ENCODE data around the gene ARMC7.
"Not testable (repeated sequence)": the region's sequence is repeated elsewhere in the genome, so short reads cannot be mapped to it uniquely, and the experiment has no call there.

Gene ARMC7

DNA sequence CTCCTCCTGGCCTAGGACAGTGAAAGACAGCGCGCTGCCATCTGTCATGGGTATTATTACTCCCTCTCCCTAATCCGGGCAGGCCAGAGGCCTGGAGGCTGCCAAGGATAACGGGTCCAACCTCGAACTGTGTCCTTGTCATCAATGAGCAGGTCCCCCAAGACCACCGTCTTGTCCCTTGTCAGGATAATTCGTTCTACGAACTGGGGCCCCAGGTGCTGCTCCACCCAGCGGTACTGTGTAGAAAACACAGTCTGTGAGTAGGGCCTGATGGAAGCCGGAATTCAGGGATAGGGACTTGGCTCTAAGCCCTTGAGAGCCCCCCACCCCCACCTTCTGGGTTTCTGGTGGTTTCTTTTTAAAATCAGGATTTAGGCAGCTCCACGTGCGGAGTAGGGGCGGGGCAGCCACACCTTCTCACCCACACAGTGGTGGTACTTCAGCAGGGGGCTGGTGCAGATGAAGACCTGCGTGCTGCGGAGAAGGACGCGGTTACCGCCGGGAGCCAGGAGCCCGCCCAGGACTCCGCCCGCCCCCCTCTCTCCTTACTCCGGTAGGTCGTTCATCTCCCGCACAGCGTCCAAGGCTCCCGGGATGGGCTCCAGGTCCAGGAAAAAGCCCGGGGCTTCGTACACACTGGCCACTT is 21.0 kb downstream of the ARMC7 start:
- H3K4me3 ChIP-seq (ENCODE audit: low read length) = peak overlapping the region; percentile 73
- DNase-seq (ENCODE audit: low read depth) = no peak
- TF ChIP-seq, protein P1, sequence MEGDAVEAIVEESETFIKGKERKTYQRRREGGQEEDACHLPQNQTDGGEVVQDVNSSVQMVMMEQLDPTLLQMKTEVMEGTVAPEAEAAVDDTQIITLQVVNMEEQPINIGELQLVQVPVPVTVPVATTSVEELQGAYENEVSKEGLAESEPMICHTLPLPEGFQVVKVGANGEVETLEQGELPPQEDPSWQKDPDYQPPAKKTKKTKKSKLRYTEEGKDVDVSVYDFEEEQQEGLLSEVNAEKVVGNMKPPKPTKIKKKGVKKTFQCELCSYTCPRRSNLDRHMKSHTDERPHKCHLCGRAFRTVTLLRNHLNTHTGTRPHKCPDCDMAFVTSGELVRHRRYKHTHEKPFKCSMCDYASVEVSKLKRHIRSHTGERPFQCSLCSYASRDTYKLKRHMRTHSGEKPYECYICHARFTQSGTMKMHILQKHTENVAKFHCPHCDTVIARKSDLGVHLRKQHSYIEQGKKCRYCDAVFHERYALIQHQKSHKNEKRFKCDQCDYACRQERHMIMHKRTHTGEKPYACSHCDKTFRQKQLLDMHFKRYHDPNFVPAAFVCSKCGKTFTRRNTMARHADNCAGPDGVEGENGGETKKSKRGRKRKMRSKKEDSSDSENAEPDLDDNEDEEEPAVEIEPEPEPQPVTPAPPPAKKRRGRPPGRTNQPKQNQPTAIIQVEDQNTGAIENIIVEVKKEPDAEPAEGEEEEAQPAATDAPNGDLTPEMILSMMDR (conservative IDR thresholded peaks at IDR 0.05; ENCODE audit: low read depth, low read length) = peak; percentile 73

DNA sequence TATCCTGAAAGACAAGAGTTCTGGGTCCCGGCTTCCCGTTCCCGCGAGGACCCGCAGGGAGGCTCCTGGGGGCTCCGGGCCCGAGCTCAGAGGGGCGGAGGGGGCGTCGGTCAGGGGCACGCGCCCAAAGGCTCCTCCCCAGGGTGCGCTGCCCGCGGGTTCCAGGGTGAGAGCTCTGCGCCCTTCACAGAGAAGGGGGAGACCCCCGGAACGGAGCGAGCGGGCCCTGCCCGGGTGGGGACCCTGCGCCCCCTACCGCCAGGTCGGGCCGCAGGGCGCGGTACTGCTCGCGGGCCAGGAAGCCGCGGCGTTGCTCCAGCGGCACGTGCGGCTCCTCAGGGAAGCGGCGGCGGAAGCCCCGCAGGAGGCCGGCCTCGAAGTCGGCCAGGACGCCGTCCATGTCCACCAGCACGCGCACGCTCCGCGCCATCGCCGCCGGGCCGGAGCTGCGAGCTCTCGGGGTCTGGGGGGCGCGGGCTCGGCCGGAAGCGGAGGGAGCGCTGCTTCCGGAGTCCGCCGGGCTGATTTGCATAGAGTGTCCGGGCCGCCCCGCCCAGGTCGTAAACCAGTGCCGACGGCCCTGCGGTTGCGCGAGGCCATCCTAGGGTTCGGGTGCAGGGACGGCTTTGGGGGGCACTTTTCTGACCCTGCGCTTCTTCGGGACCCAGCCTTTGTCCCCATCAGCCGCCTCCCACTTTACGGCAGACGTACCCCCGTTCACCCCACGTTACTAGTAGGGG is 21.7 kb downstream of the ARMC7 start, which contains the start of gene NT5C:
TSS of gene NT5C (minus strand) at position 465 of the 740 bp plus-strand sequence. CDS start at position 430, 35 bp downstream.
- TF ChIP-seq, protein P1 (conservative IDR thresholded peaks at IDR 0.05; ENCODE audit: low read depth, low read length) = peak; percentile 60
- peak within 1 kb of the TSS; percentile 73 for H3K4me3 ChIP-seq (ENCODE audit: low read length)
- no peak for DNase-seq (ENCODE audit: low read depth)

DNA sequence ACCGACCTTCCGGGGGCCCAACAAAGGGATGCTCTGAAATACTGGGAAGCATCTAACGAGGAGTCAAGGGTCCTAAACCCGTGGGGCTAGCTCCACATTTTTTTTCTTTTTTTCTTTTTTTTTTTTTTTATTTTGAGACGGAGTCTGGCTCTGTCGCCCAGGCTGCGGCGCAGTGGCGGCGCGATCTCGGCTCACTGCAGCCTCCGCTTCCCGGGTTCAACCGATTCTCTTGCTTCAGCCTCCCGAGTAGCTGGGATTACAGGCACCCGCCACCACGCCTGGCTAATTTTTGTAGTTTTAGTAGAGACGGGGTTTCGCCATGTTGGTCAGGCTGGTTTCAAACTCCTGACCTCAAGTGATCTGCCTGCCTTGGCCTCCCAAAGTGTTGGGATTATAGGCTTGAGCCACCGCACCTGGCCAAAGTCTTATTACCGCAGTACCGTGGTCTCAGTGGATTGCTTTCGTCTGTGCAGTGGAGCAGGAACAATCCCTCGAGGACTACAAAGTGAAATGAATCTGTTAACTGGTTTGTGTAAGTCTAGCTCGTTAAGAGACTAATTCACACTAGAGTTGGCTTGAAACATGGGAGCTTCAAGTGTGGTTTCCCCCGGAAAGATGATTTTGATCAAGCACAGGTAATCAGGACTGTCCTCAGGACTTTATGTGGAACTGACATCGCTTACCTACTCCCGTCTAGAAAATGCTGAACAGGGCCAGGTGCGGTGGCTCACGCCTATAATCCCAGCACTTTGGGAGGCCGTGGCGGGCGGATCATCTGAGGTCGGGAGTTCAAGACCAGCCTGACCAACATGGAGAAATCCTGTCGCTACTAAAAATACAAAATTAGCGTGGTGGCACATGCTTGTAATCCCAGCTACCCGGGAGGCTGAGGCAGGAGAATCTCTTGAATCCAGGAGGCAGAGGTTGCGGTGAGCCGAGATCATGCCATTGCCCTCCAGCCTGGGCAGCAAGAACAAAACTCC is 22.5 kb downstream of the ARMC7 start:
- H3K4me3 ChIP-seq (ENCODE audit: low read length) = peak overlapping the region; percentile 73
- DNase-seq (ENCODE audit: low read depth) = not testable (repeated sequence)

DNA sequence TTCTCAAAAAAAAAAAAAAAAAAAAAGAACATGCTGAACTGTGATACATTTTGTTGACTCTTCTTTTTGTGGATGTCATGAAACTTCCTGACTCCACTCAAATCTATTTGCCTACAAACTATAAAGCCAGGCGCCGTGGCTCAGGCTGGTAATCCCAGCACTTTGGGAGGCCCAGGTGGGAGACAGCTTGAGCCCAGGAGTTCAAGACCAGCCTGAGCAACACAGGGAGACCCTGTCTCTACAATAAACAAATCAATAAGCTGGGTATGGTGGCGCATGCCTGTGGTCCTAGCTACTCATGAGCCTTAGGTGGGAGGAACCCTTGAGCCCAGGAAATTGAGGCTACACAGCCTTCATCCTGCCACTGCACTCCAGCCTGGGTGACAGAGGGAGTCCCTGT is 23.2 kb downstream of the ARMC7 start:
- H3K4me3 ChIP-seq (ENCODE audit: low read length) = no peak overlapping the region
- no peak for DNase-seq (ENCODE audit: low read depth)
- TF ChIP-seq, protein P1 (conservative IDR thresholded peaks at IDR 0.05; ENCODE audit: low read depth, low read length) = no peak

DNA sequence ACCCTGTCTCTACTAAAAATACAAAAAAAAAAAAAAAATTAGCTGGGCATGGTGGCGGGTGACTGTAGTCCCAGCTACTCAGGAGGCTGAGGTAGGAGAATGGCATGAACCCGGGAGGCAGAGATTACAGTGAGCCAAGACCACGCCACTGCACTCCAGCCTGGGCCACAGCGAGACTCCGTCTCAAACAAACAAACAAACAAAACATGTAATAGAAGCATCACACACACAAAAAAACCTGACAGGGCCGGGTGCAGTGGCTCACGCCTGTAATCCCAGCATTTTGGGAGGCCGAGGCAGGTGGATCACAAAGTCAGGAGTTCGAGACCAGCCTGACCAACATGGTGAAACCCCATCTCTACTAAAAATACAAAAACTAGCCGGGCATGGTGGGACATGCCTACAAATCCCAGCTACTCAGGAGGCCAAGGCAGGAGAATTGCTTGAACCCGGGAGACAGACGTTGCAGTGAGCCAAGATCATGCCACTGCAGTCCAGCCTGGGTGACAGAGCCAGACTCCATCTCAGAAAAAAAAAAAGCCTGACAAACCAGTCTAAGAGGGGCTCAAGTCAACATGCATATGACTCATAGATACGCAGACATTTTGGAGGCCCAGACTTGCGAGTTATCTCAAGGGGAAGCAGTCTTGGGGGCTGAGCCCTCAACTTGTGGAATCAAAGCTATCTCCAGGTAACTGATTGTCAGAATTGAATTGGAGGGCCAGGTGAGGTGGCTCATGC is 24.0 kb downstream of the ARMC7 start:
- H3K4me3 ChIP-seq (ENCODE audit: low read length); DNase-seq (ENCODE audit: low read depth): not testable (repeated sequence)

DNA sequence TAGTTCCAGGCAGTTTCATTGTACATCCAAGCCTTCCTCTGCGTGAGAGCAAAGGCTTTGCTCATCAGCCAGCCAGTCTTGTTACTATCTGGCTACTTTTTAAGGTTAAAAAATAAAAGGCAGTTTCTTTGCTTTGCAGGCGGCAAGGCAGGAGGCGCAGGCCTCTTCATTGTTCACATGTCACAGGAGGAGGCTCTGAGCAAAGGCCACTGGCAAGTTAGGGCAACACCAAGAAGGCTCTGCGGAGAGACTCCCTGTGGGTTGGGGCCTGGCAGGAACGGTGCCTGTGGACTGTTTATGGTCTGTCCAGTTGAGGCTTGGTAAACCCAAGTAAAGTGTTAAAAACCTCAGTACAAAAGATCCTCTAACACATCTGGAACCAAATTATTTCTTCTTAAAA is 25.7 kb downstream of the ARMC7 start:
- DNase-seq (ENCODE audit: low read depth) = no peak
- TF ChIP-seq, protein P1 (conservative IDR thresholded peaks at IDR 0.05; ENCODE audit: low read depth, low read length) = no peak
- no peak overlapping the region for H3K4me3 ChIP-seq (ENCODE audit: low read length)

DNA sequence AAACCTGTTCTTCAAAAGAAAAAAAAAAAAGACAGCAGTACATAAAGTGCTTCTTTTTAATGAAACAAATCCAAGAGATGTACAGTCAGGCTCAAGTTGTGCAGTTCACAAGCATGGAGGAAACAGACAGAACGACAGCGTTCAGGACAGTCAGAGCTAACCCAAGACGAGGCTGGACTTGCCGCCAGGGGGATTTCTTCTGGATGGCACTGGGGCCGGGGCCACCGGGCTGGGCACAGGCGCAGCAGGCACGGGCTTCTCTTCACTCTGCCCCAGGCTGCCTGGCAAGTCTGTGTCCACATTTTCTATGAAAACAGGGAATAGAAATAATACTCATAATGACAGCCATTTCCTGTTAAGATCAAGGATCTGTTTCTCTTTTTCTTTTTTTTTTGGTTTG is 26.2 kb downstream of the ARMC7 start:
- no peak overlapping the region for H3K4me3 ChIP-seq (ENCODE audit: low read length)
- no peak for DNase-seq (ENCODE audit: low read depth)
- TF ChIP-seq, protein P1 (conservative IDR thresholded peaks at IDR 0.05; ENCODE audit: low read depth, low read length) = no peak

DNA sequence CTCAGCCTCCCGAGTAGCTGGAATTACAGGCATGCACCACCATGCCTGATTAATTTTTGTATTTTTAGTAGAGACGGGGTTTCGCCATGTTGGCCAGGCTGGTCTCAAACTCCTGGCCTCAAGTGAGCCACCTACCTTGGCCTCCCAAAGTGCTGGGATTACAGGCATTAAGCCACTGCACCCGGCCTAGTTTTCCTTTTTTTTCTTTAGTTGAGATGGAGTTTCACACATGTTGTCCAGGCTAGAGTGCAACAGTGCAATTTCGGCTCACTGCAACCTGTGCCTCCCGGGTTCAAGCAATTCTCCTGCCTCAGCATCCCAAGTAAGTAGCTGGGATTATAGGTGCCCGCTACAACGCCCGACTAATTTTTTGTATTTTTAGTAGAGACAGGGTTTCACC is 28.0 kb downstream of the ARMC7 start:
- DNase-seq (ENCODE audit: low read depth); H3K4me3 ChIP-seq (ENCODE audit: low read length): not testable (repeated sequence)

Measured in retinal pigment epithelial cell (primary cell).